Loucy (cell line): ENCODE results near the gene KYNU.

Experiments used
- H2AFZ ChIP-seq: fragments of 200-600 bp; sonication (generic); 2 replicates; pipeline ENCODE4 v1.6.0; 2016; ENCODE audit warnings: antibody characterized with exemption, mild to moderate bottlenecking, low read length, moderate library complexity
- H3F3A ChIP-seq: fragments of 200-600 bp; 2 replicates; pipeline ENCODE4 v1.6.0; 2016; ENCODE audit warnings: antibody characterized with exemption, low read depth, mild to moderate bottlenecking
- H3K27me3 ChIP-seq: fragments of 200-600 bp; sonication (generic); 2 replicates; pipeline ENCODE4 v1.6.1; 2014; ENCODE audit warnings: low read length, mild to moderate bottlenecking; ENCODE audit not compliant: insufficient read depth, poor library complexity, severe bottlenecking
- H3K36me3 ChIP-seq: fragments of 200-600 bp; sonication (generic); 2 replicates; pipeline ENCODE4 v1.6.1; 2016; ENCODE audit warnings: low read length; ENCODE audit not compliant: insufficient read depth
- H3K4me1 ChIP-seq: fragments of 200-600 bp; sonication (generic); 2 replicates; pipeline ENCODE4 v1.5.1; 2014; ENCODE audit warnings: low read length, mild to moderate bottlenecking; ENCODE audit not compliant: insufficient read depth, poor library complexity, severe bottlenecking
- H3K4me2 ChIP-seq: fragments of 200-600 bp; sonication (generic); 2 replicates; pipeline ENCODE4 v1.6.0; 2014; ENCODE audit warnings: antibody characterized with exemption, low read length, low read depth, mild to moderate bottlenecking; ENCODE audit not compliant: poor library complexity, severe bottlenecking
- H3K4me3 ChIP-seq: fragments of 200-600 bp; sonication (generic); 2 replicates; pipeline ENCODE4 v1.5.1; 2014; ENCODE audit warnings: low read length, mild to moderate bottlenecking, mixed read lengths; ENCODE audit not compliant: poor library complexity, severe bottlenecking
- H3K79me2 ChIP-seq: fragments of 200-600 bp; sonication (generic); 2 replicates; pipeline ENCODE4 v1.6.1; 2014; ENCODE audit warnings: low read length; ENCODE audit not compliant: insufficient read depth
- H3K9ac ChIP-seq: fragments of 200-600 bp; sonication (generic); 2 replicates; pipeline ENCODE4 v1.6.0; 2014; ENCODE audit warnings: mild to moderate bottlenecking, low read depth, low read length, moderate library complexity; ENCODE audit not compliant: poor library complexity, severe bottlenecking
- H3K9me2 ChIP-seq: fragments of 200-600 bp; sonication (generic); replicated peaks from 2 replicates; pipeline ENCODE4 v1.6.1; 2016; ENCODE audit warnings: low read depth, low read length, mixed read lengths
- H3K9me3 ChIP-seq: fragments of 200-600 bp; sonication (generic); 2 replicates; pipeline ENCODE4 v1.6.1; 2014; ENCODE audit warnings: mild to moderate bottlenecking, antibody characterized with exemption, low read length, low read depth; ENCODE audit not compliant: insufficient read depth
- H4K20me1 ChIP-seq: fragments of 200-600 bp; sonication (generic); 2 replicates; pipeline ENCODE4 v1.6.0; 2014; ENCODE audit warnings: antibody characterized with exemption, low read length, mild to moderate bottlenecking; ENCODE audit not compliant: insufficient read depth, poor library complexity, severe bottlenecking
- EZH2phosphoT487 ChIP-seq: fragments of 200-600 bp; IDR thresholded peaks from 2 replicates; pipeline ENCODE4 v1.6.1; 2018; ENCODE audit warnings: antibody characterized with exemption, mild to moderate bottlenecking, moderate library complexity, borderline replicate concordance
- TF ChIP-seq, protein P1 (sequence below): fragments of 200-600 bp; sonication (generic); conservative IDR thresholded peaks from 2 replicates; pipeline ENCODE4 v1.5.1; 2014; ENCODE audit warnings: mild to moderate bottlenecking, antibody characterized with exemption, low read length

KYNU gene

DNA sequence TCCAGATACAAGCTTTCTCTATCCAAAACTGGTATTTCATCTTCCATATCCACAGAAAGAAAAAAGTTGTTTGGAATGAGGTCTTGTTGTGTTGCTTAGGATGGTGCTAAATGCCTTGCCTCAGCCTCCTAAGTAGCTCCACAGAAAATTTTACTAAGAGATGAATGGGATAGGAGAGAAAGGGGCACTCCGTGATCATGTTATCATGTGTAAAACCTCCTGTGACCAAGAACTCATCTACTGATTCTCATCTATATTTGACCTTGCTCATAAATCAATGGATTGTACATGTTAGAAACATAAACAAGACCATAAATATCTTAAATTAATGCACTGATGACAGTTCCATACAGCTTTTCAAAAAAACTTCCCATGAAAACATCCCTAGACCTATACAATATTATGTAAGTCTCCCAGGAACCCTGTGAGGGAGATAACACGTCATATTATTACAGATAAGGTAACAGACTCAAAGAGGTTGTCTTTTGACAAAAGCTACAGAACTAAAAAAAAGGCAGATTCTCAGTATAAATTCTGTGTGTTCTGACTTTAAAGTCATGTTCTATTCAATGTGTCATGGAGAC is 29.3 kb upstream of the KYNU start:
- TF ChIP-seq EZH2phosphoT487, result no peak
- TF ChIP-seq, protein P1, sequence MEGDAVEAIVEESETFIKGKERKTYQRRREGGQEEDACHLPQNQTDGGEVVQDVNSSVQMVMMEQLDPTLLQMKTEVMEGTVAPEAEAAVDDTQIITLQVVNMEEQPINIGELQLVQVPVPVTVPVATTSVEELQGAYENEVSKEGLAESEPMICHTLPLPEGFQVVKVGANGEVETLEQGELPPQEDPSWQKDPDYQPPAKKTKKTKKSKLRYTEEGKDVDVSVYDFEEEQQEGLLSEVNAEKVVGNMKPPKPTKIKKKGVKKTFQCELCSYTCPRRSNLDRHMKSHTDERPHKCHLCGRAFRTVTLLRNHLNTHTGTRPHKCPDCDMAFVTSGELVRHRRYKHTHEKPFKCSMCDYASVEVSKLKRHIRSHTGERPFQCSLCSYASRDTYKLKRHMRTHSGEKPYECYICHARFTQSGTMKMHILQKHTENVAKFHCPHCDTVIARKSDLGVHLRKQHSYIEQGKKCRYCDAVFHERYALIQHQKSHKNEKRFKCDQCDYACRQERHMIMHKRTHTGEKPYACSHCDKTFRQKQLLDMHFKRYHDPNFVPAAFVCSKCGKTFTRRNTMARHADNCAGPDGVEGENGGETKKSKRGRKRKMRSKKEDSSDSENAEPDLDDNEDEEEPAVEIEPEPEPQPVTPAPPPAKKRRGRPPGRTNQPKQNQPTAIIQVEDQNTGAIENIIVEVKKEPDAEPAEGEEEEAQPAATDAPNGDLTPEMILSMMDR, result no peak
- Histone ChIP-seq H3K9me2 (no peaks in the 10 kb centered on the region), H3K27me3 (no peaks in the 10 kb centered on the region), H3K4me1 (no peaks in the 10 kb centered on the region), H3K79me2 (no peaks in the 10 kb centered on the region), H3K4me2 (no peak overlapping the region), H3K9me3 (no peaks in the 10 kb centered on the region), H3K4me3 (no peak overlapping the region), H2AFZ (no peak overlapping the region), H3K9ac (no peak overlapping the region), H3F3A (no peaks in the 10 kb centered on the region), H4K20me1 (no peaks in the 10 kb centered on the region), H3K36me3 (no peaks in the 10 kb centered on the region)

DNA sequence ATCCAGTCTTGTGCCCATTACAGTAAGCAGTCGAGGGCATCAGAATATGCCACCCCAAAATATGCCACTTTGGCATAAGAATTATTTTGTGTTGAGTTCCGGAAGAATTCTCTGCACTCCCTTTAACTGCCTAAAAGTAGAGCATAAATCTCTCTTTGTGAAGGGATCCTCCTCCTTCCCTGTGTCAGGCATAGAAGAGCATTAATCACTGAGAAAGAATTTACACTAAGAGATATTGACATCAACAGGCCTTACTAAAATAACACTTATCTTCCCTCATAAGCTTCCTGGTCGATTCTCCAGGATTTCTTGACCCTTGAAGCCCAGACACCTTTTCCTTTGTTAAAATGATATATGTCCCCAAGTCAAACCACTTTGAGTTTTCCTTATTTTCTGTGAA is 27.6 kb upstream of the KYNU start:
- H3K9me3 ChIP-seq, result no peaks in the 10 kb centered on the region
- no peak overlapping the region for H3K4me3 ChIP-seq
- H3F3A ChIP-seq, result no peaks in the 10 kb centered on the region
- no peaks in the 10 kb centered on the region for H3K36me3 ChIP-seq
- no peak overlapping the region for H3K4me2 ChIP-seq
- no peak overlapping the region for H2AFZ ChIP-seq
- TF ChIP-seq EZH2phosphoT487, result no peak
- TF ChIP-seq, protein P1, result no peak
- H3K9me2 ChIP-seq, result no peaks in the 10 kb centered on the region
- no peaks in the 10 kb centered on the region for H3K79me2 ChIP-seq
- H3K27me3 ChIP-seq, result no peaks in the 10 kb centered on the region
- H3K9ac ChIP-seq, result no peak overlapping the region
- no peaks in the 10 kb centered on the region for H3K4me1 ChIP-seq
- H4K20me1 ChIP-seq, result no peaks in the 10 kb centered on the region

DNA sequence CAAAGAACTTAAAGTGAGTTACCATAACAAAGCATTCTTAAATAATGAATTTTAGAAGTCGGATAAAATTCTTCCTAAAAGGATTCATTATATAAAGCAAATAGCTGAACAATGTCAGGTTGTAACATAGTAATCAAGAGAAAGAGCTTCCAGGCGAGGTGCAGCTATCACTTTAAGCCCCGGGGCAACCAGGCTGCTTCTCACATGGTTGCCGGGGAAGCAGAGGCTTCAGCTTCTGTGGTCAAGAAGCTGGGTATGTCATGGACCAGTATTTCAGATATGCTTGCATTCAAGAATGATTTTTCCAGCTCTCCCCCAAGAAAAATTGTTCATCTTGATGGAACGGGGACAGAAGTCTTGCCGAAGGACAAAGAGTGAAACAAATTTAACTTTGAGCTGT is 23.6 kb upstream of the KYNU start:
- no peaks in the 10 kb centered on the region for H3K27me3 ChIP-seq
- no peak overlapping the region for H3K9ac ChIP-seq
- no peaks in the 10 kb centered on the region for H3K4me1 ChIP-seq
- no peak overlapping the region for H3K4me3 ChIP-seq
- H3K9me3 ChIP-seq, result no peaks in the 10 kb centered on the region
- no peaks in the 10 kb centered on the region for H3K36me3 ChIP-seq
- H4K20me1 ChIP-seq, result no peaks in the 10 kb centered on the region
- no peak overlapping the region for H3K4me2 ChIP-seq
- H2AFZ ChIP-seq, result no peak overlapping the region
- TF ChIP-seq EZH2phosphoT487, result no peak
- TF ChIP-seq, protein P1, result no peak
- no peaks in the 10 kb centered on the region for H3K9me2 ChIP-seq
- no peaks in the 10 kb centered on the region for H3K79me2 ChIP-seq
- no peaks in the 10 kb centered on the region for H3F3A ChIP-seq
